ENCODE results near the gene ASCL3.
A peak's percentile ranks its signal among the peaks of the same experiment; 100 is the strongest.

ASCL3 gene

DNA sequence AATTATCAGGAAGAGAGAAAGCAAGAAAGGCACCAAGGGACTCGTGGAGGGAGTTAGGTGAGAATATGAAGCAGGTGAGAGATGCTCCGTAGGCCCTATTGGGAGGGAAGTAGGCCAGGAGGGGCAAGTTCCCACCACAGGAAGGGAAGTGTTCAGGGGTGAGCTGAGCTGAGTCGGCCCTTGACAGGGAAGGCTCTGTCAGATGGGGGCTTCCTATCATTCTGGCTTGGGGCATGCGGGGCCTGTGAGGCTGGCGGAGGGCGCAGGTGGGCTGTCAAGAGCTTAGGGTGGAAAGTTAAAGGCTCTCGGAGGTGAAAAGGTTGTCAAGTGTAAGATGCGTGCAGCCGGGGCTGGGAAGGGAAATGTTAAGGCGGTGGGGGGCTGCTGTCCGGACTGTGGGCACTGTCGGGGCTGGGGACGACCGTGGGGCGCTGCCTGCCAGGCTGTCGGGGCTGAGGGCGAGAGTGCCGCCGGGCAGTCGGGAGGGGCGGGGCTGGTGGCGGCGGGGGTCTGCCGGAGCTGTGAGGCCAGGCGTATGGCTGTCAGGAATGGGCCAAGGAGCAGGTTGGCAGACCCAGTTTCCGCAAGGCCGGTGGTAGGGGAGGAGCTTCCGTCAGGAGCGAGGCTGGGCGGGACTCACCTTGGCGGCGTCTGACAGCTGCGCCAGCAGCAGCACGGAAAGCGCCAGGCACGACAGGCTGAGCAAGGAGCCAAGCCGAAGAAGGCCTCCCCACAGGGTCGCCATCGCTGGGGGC, 20.9 kb upstream of the ASCL3 start:
- peak; percentile 86 for DNase-seq (ENCODE audit: low spot score)
- TF ChIP-seq, protein P1, sequence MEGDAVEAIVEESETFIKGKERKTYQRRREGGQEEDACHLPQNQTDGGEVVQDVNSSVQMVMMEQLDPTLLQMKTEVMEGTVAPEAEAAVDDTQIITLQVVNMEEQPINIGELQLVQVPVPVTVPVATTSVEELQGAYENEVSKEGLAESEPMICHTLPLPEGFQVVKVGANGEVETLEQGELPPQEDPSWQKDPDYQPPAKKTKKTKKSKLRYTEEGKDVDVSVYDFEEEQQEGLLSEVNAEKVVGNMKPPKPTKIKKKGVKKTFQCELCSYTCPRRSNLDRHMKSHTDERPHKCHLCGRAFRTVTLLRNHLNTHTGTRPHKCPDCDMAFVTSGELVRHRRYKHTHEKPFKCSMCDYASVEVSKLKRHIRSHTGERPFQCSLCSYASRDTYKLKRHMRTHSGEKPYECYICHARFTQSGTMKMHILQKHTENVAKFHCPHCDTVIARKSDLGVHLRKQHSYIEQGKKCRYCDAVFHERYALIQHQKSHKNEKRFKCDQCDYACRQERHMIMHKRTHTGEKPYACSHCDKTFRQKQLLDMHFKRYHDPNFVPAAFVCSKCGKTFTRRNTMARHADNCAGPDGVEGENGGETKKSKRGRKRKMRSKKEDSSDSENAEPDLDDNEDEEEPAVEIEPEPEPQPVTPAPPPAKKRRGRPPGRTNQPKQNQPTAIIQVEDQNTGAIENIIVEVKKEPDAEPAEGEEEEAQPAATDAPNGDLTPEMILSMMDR (IDR thresholded peaks at IDR 0.05; ENCODE audit: borderline replicate concordance, control extremely low read depth, extremely low read depth, insufficient read depth, missing control alignments): no peak
- in situ Hi-C loops (cut with MboI; ENCODE audit: low sequenced_read_pairs, unreplicated experiment): no loop called here

DNA sequence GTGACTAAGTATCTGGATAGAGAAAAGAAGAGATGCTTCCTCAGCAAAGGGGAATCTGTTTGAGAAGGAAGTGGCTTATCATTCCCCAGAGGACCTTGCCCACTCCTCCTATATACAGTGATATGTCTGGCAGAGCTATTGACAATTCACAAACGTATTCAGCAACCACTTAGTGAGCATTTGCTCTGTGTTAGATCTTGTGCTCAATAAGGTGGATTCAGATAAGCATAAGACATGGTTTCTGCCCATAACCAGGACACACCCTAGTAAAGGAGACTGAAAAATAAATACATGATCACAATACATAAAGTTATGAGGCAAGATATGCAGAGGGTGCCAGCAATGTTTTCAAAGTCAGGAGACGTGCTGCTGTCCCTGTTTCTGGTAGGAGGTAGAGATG, 20.0 kb upstream of the ASCL3 start:
- in situ Hi-C loops (cut with MboI; ENCODE audit: low sequenced_read_pairs, unreplicated experiment): no loop called here
- TF ChIP-seq, protein P1 (IDR thresholded peaks at IDR 0.05; ENCODE audit: borderline replicate concordance, control extremely low read depth, extremely low read depth, insufficient read depth, missing control alignments): no peak
- DNase-seq (ENCODE audit: low spot score): no peak

DNA sequence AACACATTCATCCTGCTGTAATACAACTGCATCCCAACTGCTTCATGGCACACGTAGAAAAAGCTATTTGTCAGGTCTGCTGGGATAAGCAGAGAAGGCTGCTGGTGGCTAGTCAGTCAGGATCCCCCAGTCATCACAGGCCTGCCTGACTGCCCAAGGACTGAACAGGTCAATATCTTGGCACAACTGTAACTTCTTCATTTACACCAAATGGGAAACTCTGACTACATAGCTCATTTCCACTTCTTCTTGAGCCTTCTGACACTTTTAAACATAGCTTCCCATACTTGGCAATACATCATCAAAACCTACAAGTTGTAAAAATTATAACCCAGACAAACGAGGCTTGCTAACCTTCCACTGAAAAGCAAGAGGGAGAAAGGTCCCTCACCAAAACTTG, 18.6 kb upstream of the ASCL3 start:
- in situ Hi-C loops (cut with MboI; ENCODE audit: low sequenced_read_pairs, unreplicated experiment): no loop called here

DNA sequence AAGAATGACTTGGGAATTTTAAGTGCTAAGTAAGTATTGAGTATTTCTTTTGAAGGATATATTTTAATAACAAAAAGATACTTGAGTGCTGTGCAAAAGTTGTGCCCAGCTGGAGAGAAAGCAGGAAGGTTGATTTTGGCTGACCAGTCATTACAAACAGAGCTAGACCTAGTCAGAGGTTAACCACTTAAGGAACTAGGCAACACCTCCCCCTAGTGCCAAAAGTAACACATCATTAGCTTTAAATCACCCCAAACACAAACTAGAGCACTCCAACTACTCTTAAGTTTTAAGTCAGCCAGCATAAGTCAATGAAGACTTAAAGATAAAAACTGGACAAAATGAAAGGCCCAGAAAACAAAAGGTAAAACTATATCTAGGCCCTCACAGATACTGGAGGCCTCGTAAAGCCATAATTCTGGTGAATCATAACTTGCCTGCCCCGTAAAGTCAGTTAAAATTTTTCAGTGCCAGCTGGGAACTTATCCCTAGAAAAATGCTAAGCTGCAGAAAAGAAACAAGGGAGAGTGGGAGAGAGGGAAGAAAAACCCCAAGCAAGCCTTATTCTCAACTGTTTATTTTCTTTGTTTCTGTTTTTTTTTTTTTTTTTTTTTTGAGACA, 16.8 kb upstream of the ASCL3 start:
- peak; percentile 84 for DNase-seq (ENCODE audit: low spot score)
- TF ChIP-seq, protein P1 (IDR thresholded peaks at IDR 0.05; ENCODE audit: borderline replicate concordance, control extremely low read depth, extremely low read depth, insufficient read depth, missing control alignments): peak; percentile 64
- in situ Hi-C loops (cut with MboI; ENCODE audit: low sequenced_read_pairs, unreplicated experiment): no loop called here

More for the DNA sequence above, 18.6 kb upstream of the ASCL3 start:
- TF ChIP-seq, protein P1 (IDR thresholded peaks at IDR 0.05; ENCODE audit: borderline replicate concordance, control extremely low read depth, extremely low read depth, insufficient read depth, missing control alignments): no peak
- DNase-seq (ENCODE audit: low spot score): no peak

DNA sequence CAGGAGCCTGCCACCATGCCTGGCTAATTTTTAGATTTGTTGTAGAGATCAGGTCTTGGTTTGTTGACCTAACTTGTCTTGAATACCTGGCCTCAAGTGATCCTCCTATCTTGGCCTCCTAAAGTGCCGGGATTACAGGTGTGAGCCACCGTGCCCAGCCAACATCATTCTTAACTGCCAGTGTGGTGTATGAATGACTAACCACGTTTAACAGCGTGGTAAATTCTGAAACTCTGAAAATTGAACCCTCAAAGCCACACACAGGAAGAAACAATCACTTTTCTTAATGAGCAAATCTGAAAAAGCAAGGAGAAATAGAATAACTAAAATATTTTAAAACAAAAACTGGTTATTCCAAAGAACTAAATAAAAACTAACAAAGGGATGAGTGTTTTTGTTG, 14.0 kb upstream of the ASCL3 start:
- no peak for DNase-seq (ENCODE audit: low spot score)
- in situ Hi-C loops (cut with MboI; ENCODE audit: low sequenced_read_pairs, unreplicated experiment): no loop called here
- TF ChIP-seq, protein P1 (IDR thresholded peaks at IDR 0.05; ENCODE audit: borderline replicate concordance, control extremely low read depth, extremely low read depth, insufficient read depth, missing control alignments): no peak

DNA sequence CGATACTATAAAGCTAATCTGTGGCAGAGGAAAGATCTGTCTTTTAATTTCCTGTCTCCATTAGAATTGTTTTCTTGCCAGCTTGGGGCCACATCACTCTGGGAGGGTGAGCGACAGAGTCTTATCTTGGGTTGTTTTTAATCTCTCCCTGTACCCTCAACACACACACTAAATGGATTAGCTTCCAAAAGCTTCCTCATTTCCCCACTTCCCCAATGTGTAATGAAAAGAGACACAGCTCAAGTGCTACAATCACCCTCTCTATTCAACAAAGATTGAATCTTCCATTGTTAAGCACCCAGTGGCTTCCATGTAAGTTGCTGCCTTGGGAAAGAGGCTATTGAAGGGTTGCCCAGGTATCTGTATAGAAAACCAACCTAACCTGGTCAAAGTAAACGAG, 6.1 kb upstream of the ASCL3 start:
- TF ChIP-seq, protein P1 (IDR thresholded peaks at IDR 0.05; ENCODE audit: borderline replicate concordance, control extremely low read depth, extremely low read depth, insufficient read depth, missing control alignments): no peak
- in situ Hi-C loops (cut with MboI; ENCODE audit: low sequenced_read_pairs, unreplicated experiment): no loop called here
- no peak for DNase-seq (ENCODE audit: low spot score)

Data from GM13976 (cell line).